HG03280 (cell line): ENCODE measurements around the gene SYNGR3.
"Not testable (repeated sequence)": the region's sequence is repeated elsewhere in the genome, so short reads cannot be mapped to it uniquely, and the experiment has no call there.

Experiments used
- ATAC-seq: cut with Tn5 transposase; IDR thresholded peaks from one replicate; pipeline ENCODE4 v1.9.1; 2021; ENCODE audit warnings: mild to moderate bottlenecking, moderate library complexity; ENCODE audit not compliant: unreplicated experiment

Gene SYNGR3

GRCh38 chr16:2007081-2007836, 17.5 kb downstream of the SYNGR3 start:
- ATAC-seq = no peak

- no peak for ATAC-seq
Measured at GRCh38 chr16:2008009-2008526, 18.3 kb downstream of the SYNGR3 start.

GRCh38 chr16:2008631-2009163, 18.9 kb downstream of the SYNGR3 start:
- ATAC-seq = peak; percentile 7

GRCh38 chr16:2009164-2009711, 19.5 kb downstream of the SYNGR3 start:
- ATAC-seq = peak; percentile 36

GRCh38 chr16:2009791-2010510, 20.2 kb downstream of the SYNGR3 start, which contains the start of gene ZNF598:
Gene ZNF598 (minus strand): TSS chr16:2009821.
- peak; percentile 83 for ATAC-seq

- not testable (repeated sequence) for ATAC-seq
Measured at GRCh38 chr16:2011726-2012125, 22.0 kb downstream of the SYNGR3 start.

- no peak for ATAC-seq
Measured at GRCh38 chr16:2013527-2013926, 23.8 kb downstream of the SYNGR3 start.

- ATAC-seq = no peak
Measured at GRCh38 chr16:2015117-2015946, 25.6 kb downstream of the SYNGR3 start.

GRCh38 chr16:2015947-2016208, 26.1 kb downstream of the SYNGR3 start:
- ATAC-seq = no peak

- no peak for ATAC-seq
Measured at GRCh38 chr16:2016407-2016922, 26.7 kb downstream of the SYNGR3 start.

- no peak for ATAC-seq
Measured at GRCh38 chr16:2019518-2019920, 29.7 kb downstream of the SYNGR3 start, which contains the start of gene NPW. Gene NPW (plus strand): TSS chr16:2019785.

- ATAC-seq = no peak
Measured at GRCh38 chr16:2019921-2020831, 30.4 kb downstream of the SYNGR3 start.

GRCh38 chr16:2022723-2023091, 32.9 kb downstream of the SYNGR3 start:
- ATAC-seq = peak; percentile 15

GRCh38 chr16:2023092-2024031, 33.6 kb downstream of the SYNGR3 start:
- ATAC-seq = peak; percentile 77

GRCh38 chr16:2024032-2024420, 34.3 kb downstream of the SYNGR3 start:
- no peak for ATAC-seq

- ATAC-seq = no peak
Measured at GRCh38 chr16:2025251-2025650, 35.5 kb downstream of the SYNGR3 start.

GRCh38 chr16:2025878-2026460, 36.2 kb downstream of the SYNGR3 start:
- no peak for ATAC-seq

GRCh38 chr16:2026461-2027023, 36.8 kb downstream of the SYNGR3 start, which contains the start of gene NHERF2:
Gene NHERF2 (plus strand): TSS chr16:2026902. CDS start chr16:2027006, 104 bp downstream.
- no peak for ATAC-seq
